Progenitor cell of endocrine pancreas (in vitro differentiated cells): ENCODE measurements around the gene SRRM5. TPM values are rescaled to one million over a fixed set of nuclear protein-coding genes. Genes with fewer than 3 reads are reported as not detected.

Experiments used
- DNase-seq: peaks from one replicate; pipeline ENCODE4 v3.0.0; 2021; ENCODE audit warnings: low spot score; ENCODE audit not compliant: unreplicated experiment
- H3K27ac Mint-ChIP-seq: 2 replicates; pipeline ENCODE4 v1.8.0; 2021; ENCODE audit warnings: mild to moderate bottlenecking, moderate library complexity, mixed read lengths
- H3K27me3 Mint-ChIP-seq: 2 replicates; pipeline ENCODE4 v1.8.0; 2021; ENCODE audit warnings: mixed read lengths
- H3K36me3 Mint-ChIP-seq: 2 replicates; pipeline ENCODE4 v1.8.0; 2022; ENCODE audit warnings: mixed read lengths; ENCODE audit not compliant: insufficient read depth
- H3K4me1 Mint-ChIP-seq: 2 replicates; pipeline ENCODE4 v1.8.0; 2021; ENCODE audit warnings: low read depth, mixed read lengths
- H3K4me3 Mint-ChIP-seq: 2 replicates; pipeline ENCODE4 v1.8.0; 2021; ENCODE audit warnings: low read depth, mild to moderate bottlenecking, moderate library complexity, mixed read lengths
- H3K9me3 Mint-ChIP-seq: 2 replicates; pipeline ENCODE4 v1.8.0; 2021; ENCODE audit warnings: low read depth, mixed read lengths
- CTCF ChIP-seq: fragments of 200-600 bp; sonication (generic); IDR thresholded peaks from one replicate; pipeline ENCODE4 v1.5.0; 2021; ENCODE audit warnings: antibody characterized with exemption, mild to moderate bottlenecking; ENCODE audit not compliant: unreplicated experiment
- total RNA-seq: library from RNA; stranded (reverse); gene quantifications from 2 replicates; pipeline ENCODE4 v1.2.1, GENCODE V29; 2021

The SRRM5 gene
- total RNA-seq, 1 donor from 2014 or later: 0.79 TPM

GRCh38 chr19:43575955-43576878 is 35.7 kb upstream of the SRRM5 start:
- peak overlapping the region; percentile 92 for H3K27ac Mint-ChIP-seq
- peaks cover 5% of the 10 kb centered on the region for H3K36me3 Mint-ChIP-seq
- peak overlapping the region; percentile 48 for H3K4me3 Mint-ChIP-seq
- H3K9me3 Mint-ChIP-seq: no peaks in the 10 kb centered on the region
- DNase-seq: no peak
- peaks cover 26% of the 10 kb centered on the region for H3K4me1 Mint-ChIP-seq
- no peak for TF ChIP-seq CTCF
- H3K27me3 Mint-ChIP-seq: no peaks in the 10 kb centered on the region

GRCh38 chr19:43578787-43579186 is 33.1 kb upstream of the SRRM5 start:
- Mint-ChIP-seq H3K4me1 (peaks cover 22% of the 10 kb centered on the region), H3K9me3 (no peaks in the 10 kb centered on the region), H3K27me3 (no peaks in the 10 kb centered on the region), H3K27ac (peak overlapping the region; percentile 43), H3K36me3 (no peaks in the 10 kb centered on the region), H3K4me3 (peak overlapping the region; percentile 81)
- no peak for TF ChIP-seq CTCF
- DNase-seq: no peak

DNA sequence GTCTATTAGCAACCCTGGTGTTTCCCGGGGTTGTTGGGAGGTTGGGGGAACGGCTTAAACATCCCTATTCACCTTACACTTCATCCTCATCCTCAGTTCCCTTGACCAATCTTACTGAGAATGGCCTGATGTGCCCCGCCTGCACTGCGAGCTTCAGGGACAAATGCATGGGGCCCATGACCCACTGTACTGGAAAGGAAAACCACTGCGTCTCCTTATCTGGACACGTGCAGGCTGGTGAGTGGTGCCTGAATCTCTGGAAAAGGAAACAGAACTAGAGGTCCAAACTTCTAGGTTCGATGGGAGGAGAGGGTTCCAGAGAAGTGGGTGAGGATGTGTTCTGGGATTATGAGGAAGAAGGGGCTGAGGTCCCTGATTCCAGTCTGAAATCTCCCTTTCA is 30.4 kb upstream of the SRRM5 start:
- Mint-ChIP-seq H3K4me1 (peaks cover 19% of the 10 kb centered on the region), H3K27ac (peak overlapping the region; percentile 64), H3K4me3 (peak overlapping the region; percentile 81), H3K36me3 (peaks cover 8% of the 10 kb centered on the region), H3K27me3 (no peaks in the 10 kb centered on the region), H3K9me3 (no peaks in the 10 kb centered on the region)
- TF ChIP-seq CTCF: no peak
- no peak for DNase-seq

DNA sequence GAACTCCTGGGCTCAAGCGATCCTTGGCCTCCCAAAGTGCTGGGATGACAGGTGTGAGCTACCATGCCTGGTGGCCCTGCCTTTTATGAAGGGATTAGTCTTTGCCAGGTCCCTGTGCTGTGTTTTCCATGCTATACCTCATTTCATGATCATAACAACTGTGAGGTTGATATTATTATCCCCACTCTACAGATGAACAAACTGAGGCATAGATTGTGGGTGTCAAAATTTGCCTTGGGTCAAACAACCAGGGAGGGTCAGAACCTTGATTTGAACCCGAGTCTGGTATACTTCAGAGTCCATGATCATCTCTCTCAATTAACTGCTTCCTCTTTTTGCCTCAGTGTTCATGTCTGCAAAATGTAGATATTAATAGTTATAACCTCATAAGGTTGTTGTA is 29.4 kb upstream of the SRRM5 start:
- DNase-seq: no peak
- Mint-ChIP-seq H3K9me3 (no peaks in the 10 kb centered on the region), H3K4me3 (no peak overlapping the region), H3K36me3 (peaks cover 8% of the 10 kb centered on the region), H3K27me3 (no peaks in the 10 kb centered on the region), H3K27ac (no peak overlapping the region), H3K4me1 (peaks cover 16% of the 10 kb centered on the region)
- TF ChIP-seq CTCF: no peak

- DNase-seq: no peak
- Mint-ChIP-seq H3K9me3 (no peaks in the 10 kb centered on the region), H3K4me3 (no peak overlapping the region), H3K27me3 (no peaks in the 10 kb centered on the region), H3K36me3 (peaks cover 10% of the 10 kb centered on the region), H3K4me1 (peaks cover 12% of the 10 kb centered on the region), H3K27ac (peak overlapping the region; percentile 38)
- no peak for TF ChIP-seq CTCF
Measured at GRCh38 chr19:43584484-43584883, 27.4 kb upstream of the SRRM5 start.
